H9 (cell line): Measurements from ENCODE around the gene SPIN1. TPM values are rescaled to one million over a fixed set of nuclear protein-coding genes. Genes with fewer than 3 reads are reported as not detected.
A peak's percentile ranks its signal among the peaks of the same experiment; 100 is the strongest.

ENCODE experiments used
- DNase-seq: peaks from one replicate; pipeline ENCODE4 v3.0.0-alpha.2; 2017
- H2AFZ ChIP-seq: one replicate; pipeline ENCODE4 v1.6.1; 2013; ENCODE audit warnings: mild to moderate bottlenecking, low read length, control low read depth, moderate library complexity
- H2AK5ac ChIP-seq: 2 replicates; pipeline ENCODE4 v1.6.1; 2013; ENCODE audit warnings: low read length, control low read depth, mixed read lengths; ENCODE audit not compliant: insufficient read length
- H2BK120ac ChIP-seq: one replicate; pipeline ENCODE4 v1.6.1; 2013; ENCODE audit warnings: low read depth, mild to moderate bottlenecking, low read length, control low read depth, inconsistent platforms; ENCODE audit not compliant: poor library complexity, severe bottlenecking
- H2BK12ac ChIP-seq: 2 replicates; pipeline ENCODE4 v1.6.1; 2013; ENCODE audit warnings: low read length, control low read depth, mixed read lengths, low read depth; ENCODE audit not compliant: insufficient read length
- H2BK15ac ChIP-seq: 2 replicates; pipeline ENCODE4 v1.6.1; 2013; ENCODE audit warnings: low read depth, low read length, control low read depth
- H2BK20ac ChIP-seq: one replicate; pipeline ENCODE4 v1.6.1; 2013; ENCODE audit warnings: low read depth, mild to moderate bottlenecking, low read length, control low read depth, inconsistent platforms; ENCODE audit not compliant: poor library complexity, severe bottlenecking
- H2BK5ac ChIP-seq: 2 replicates; pipeline ENCODE4 v1.6.1; 2013; ENCODE audit warnings: low read length, control low read depth, mixed read lengths; ENCODE audit not compliant: insufficient read length
- H3K14ac ChIP-seq: 2 replicates; pipeline ENCODE4 v1.6.1; 2013; ENCODE audit warnings: low read length, control low read depth; ENCODE audit not compliant: insufficient read depth
- H3K18ac ChIP-seq: 2 replicates; pipeline ENCODE4 v1.6.1; 2013; ENCODE audit warnings: low read depth, mild to moderate bottlenecking, mixed read lengths, low read length, control low read depth; ENCODE audit not compliant: insufficient read length
- H3K23ac ChIP-seq: 2 replicates; pipeline ENCODE4 v1.6.1; 2013; ENCODE audit warnings: low read length, control low read depth, mixed read lengths, low read depth; ENCODE audit not compliant: insufficient read length
- H3K23me2 ChIP-seq: 2 replicates; pipeline ENCODE4 v1.6.1; 2013; ENCODE audit warnings: low read depth, mild to moderate bottlenecking, mixed read lengths, low read length, control low read depth; ENCODE audit not compliant: insufficient read length, poor library complexity, severe bottlenecking
- H3K27ac ChIP-seq: 2 replicates; pipeline ENCODE4 v1.5.1; 2013; ENCODE audit warnings: low read length, control low read depth, mixed read lengths, low read depth; ENCODE audit not compliant: insufficient read length
- H3K27me3 ChIP-seq: 2 replicates; pipeline ENCODE4 v1.6.1; 2013; ENCODE audit warnings: low read length, control low read depth, inconsistent platforms; ENCODE audit not compliant: insufficient read depth
- H3K4ac ChIP-seq: 2 replicates; pipeline ENCODE4 v1.6.1; 2013; ENCODE audit warnings: low read depth, mild to moderate bottlenecking, control low read depth, inconsistent platforms, low read length, moderate library complexity
- H3K4me1 ChIP-seq: 2 replicates; pipeline ENCODE4 v1.6.1; 2013; ENCODE audit warnings: low read length, control low read depth, inconsistent platforms; ENCODE audit not compliant: insufficient read depth
- H3K4me2 ChIP-seq: 2 replicates; pipeline ENCODE4 v1.6.1; 2013; ENCODE audit warnings: low read length, control low read depth, mixed read lengths; ENCODE audit not compliant: insufficient read length, insufficient read depth
- H3K56ac ChIP-seq: 2 replicates; pipeline ENCODE4 v1.6.1; 2013; ENCODE audit warnings: low read depth, mild to moderate bottlenecking, mixed read lengths, low read length, control low read depth; ENCODE audit not compliant: insufficient read length
- H3K79me1 ChIP-seq: 2 replicates; pipeline ENCODE4 v1.6.1; 2013; ENCODE audit warnings: low read depth, mild to moderate bottlenecking, moderate library complexity, low read length, control low read depth, inconsistent platforms; ENCODE audit not compliant: insufficient read depth, poor library complexity, severe bottlenecking
- H3K79me2 ChIP-seq: 2 replicates; pipeline ENCODE4 v1.6.1; 2013; ENCODE audit warnings: low read length, control low read depth, inconsistent platforms; ENCODE audit not compliant: insufficient read depth
- H3K9ac ChIP-seq: 2 replicates; pipeline ENCODE4 v1.6.1; 2013; ENCODE audit warnings: low read length, control low read depth, mixed read lengths; ENCODE audit not compliant: insufficient read length; ENCODE audit errors: extremely low read depth
- H3K9me3 ChIP-seq: one replicate; pipeline ENCODE4 v1.6.1; 2013; ENCODE audit warnings: low read depth, low read length, inconsistent platforms; ENCODE audit not compliant: control insufficient read depth
- H3T11ph ChIP-seq: one replicate; pipeline ENCODE4 v1.6.1; 2013; ENCODE audit warnings: mild to moderate bottlenecking, low read length, control low read depth, inconsistent platforms
- H4K20me1 ChIP-seq: one replicate; pipeline ENCODE4 v1.6.1; 2013; ENCODE audit not compliant: control insufficient read depth, insufficient read length, insufficient read depth
- H4K5ac ChIP-seq: 2 replicates; pipeline ENCODE4 v1.6.1; 2013; ENCODE audit warnings: low read depth, mild to moderate bottlenecking, mixed read lengths, low read length, control low read depth; ENCODE audit not compliant: insufficient read length
- H4K8ac ChIP-seq: replicated peaks from 2 replicates; pipeline ENCODE4 v1.6.1; 2013; ENCODE audit warnings: low read length, control low read depth, mixed read lengths, low read depth; ENCODE audit not compliant: insufficient read length
- H4K91ac ChIP-seq: 2 replicates; pipeline ENCODE4 v1.6.1; 2013; ENCODE audit warnings: low read depth, mild to moderate bottlenecking, moderate library complexity, mixed read lengths, low read length, control low read depth; ENCODE audit not compliant: insufficient read length
- H3K27ac Mint-ChIP-seq, 3 experiments: 2 replicates in 2 of 3; 3 replicates in 1 of 3; pipeline ENCODE4 v1.8.0; 2020 to 2021; ENCODE audit warnings: mixed read lengths in 3 of 3, mild to moderate bottlenecking in 1 of 3, moderate library complexity in 1 of 3
- H3K27me3 Mint-ChIP-seq: 2 replicates; pipeline ENCODE4 v1.8.0; 2021; ENCODE audit warnings: low read depth, mild to moderate bottlenecking, moderate library complexity, mixed read lengths
- H3K36me3 Mint-ChIP-seq, 3 experiments: 2 replicates in 2 of 3; 3 replicates in 1 of 3; pipeline ENCODE4 v1.8.0; 2020 to 2021; ENCODE audit warnings: low read depth in 3 of 3, mixed read lengths in 3 of 3; ENCODE audit not compliant: insufficient read depth in 1 of 3
- H3K4me1 Mint-ChIP-seq, 2 experiments: 2 replicates each; pipeline ENCODE4 v1.8.0; 2020; ENCODE audit warnings: mixed read lengths in 2 of 2
- H3K4me3 Mint-ChIP-seq, 2 experiments: 2 replicates in 1 of 2; 3 replicates in 1 of 2; pipeline ENCODE4 v1.8.0; 2020 to 2021; ENCODE audit warnings: mild to moderate bottlenecking in 2 of 2, mixed read lengths in 2 of 2, moderate library complexity in 1 of 2
- H3K9me3 Mint-ChIP-seq, 2 experiments: 2 replicates in 1 of 2; 3 replicates in 1 of 2; pipeline ENCODE4 v1.8.0; 2020; ENCODE audit warnings: mild to moderate bottlenecking in 2 of 2, mixed read lengths in 2 of 2, moderate library complexity in 1 of 2
- WGBS: extraction: QIAGEN DNeasy Blood & Tissue Kit; methylation state at CpG from one replicate; pipeline ENCODE4 v1.1.7; 2013; ENCODE audit warnings: missing lambda C conversion rate, low lambda C conversion rate, mixed read lengths; ENCODE audit not compliant: insufficient read length; ENCODE audit errors: extremely low coverage; 5-methylcytosine and 5-hydroxymethylcytosine counted together
- total RNA-seq: library from RNA; stranded (reverse); gene quantifications from 2 replicates; pipeline ENCODE4 v1.2.1, GENCODE V29; 2021
- TF ChIP-seq, protein P1 (sequence below): fragments of 200-600 bp; sonication (generic); conservative IDR thresholded peaks from 3 replicates; pipeline ENCODE4 v1.8.0; 2021; ENCODE audit warnings: antibody characterized with exemption, mild to moderate bottlenecking

Gene SPIN1
- total RNA-seq, 1 experiment from 2014 or later: 136 TPM

DNA sequence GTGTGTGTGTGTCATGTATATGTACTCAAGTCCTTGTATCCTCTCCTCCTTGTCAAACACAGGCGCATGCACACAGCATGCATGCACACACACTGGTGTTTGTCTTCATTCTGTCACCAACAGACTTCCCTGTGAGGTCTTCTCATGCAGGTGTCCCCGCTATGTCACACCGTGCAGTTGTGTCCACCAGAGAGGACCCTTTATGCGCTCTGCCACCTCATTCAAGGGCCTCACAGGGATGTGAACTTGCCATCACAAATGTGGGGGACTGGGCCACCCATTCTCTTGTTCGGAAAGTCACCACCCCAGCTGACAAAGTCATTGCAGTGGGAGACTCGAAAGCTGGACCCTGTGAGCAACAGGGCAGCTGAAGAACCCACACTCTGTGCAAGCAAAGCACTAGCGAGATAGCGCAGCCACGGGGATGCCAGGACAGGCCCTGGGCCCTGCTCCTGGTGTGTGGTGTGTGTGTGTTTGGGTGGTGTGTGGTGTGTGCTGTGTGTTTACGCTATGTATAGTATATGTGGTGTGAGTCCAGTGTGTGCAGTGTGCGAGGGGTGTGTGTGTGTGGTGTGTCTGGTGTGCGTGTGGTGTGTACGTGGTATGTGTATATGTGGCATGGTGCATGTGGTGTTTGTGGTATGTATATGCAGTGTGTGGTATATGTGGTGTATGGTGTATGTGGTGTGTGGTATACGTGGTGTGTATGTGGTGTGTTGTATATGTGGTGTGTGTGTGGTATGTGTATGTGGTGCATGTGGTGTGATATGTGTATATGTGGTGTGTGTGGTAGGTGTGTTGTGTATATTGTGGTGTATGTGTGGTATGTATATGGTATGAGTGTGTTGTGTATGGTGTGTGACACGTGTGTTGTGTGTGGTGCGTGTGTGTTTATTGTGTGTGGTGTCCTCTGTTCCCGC, 115.9 kb downstream of the SPIN1 start:
- H4K91ac ChIP-seq: no peak overlapping the region
- TF ChIP-seq, protein P1, sequence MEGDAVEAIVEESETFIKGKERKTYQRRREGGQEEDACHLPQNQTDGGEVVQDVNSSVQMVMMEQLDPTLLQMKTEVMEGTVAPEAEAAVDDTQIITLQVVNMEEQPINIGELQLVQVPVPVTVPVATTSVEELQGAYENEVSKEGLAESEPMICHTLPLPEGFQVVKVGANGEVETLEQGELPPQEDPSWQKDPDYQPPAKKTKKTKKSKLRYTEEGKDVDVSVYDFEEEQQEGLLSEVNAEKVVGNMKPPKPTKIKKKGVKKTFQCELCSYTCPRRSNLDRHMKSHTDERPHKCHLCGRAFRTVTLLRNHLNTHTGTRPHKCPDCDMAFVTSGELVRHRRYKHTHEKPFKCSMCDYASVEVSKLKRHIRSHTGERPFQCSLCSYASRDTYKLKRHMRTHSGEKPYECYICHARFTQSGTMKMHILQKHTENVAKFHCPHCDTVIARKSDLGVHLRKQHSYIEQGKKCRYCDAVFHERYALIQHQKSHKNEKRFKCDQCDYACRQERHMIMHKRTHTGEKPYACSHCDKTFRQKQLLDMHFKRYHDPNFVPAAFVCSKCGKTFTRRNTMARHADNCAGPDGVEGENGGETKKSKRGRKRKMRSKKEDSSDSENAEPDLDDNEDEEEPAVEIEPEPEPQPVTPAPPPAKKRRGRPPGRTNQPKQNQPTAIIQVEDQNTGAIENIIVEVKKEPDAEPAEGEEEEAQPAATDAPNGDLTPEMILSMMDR: no peak
- Mint-ChIP-seq H3K9me3 (peaks cover 4 to 6% of the 10 kb centered on the region in 2 experiments), H3K27me3 (no peaks in the 10 kb centered on the region), H3K27ac (peak overlapping the region in 1 of 3 experiments; percentile 77; a peak in 3 of 7 replicates), H3K4me1 (peaks cover 10 to 17% of the 10 kb centered on the region in 2 experiments), H3K36me3 (peaks cover 0 to 6% (median 4%) of the 10 kb centered on the region in 3 experiments; a peak in 5 of 7 replicates), H3K4me3 (no peak overlapping the region)
- H3K56ac ChIP-seq: no peak overlapping the region
- H3K9me3 ChIP-seq: no peaks in the 10 kb centered on the region
- H3T11ph ChIP-seq: no peak overlapping the region
- no peak overlapping the region for H2BK5ac ChIP-seq
- no peak overlapping the region for H2AFZ ChIP-seq
- H3K4ac ChIP-seq: no peak overlapping the region
- H3K18ac ChIP-seq: no peak overlapping the region
- no peaks in the 10 kb centered on the region for H4K20me1 ChIP-seq
- no peak overlapping the region for H2BK120ac ChIP-seq
- H3K27ac ChIP-seq: no peak overlapping the region
- peaks cover 6% of the 10 kb centered on the region; the same call in 1 of the 2 replicates for H3K4me1 ChIP-seq
- no peak overlapping the region for H2BK15ac ChIP-seq
- no peak overlapping the region for H2BK20ac ChIP-seq
- no peak overlapping the region for H2BK12ac ChIP-seq
- no peak overlapping the region for H4K8ac ChIP-seq
- 100% methylated on average over 4 of the region's 17 CpGs for WGBS
- no peak overlapping the region for H4K5ac ChIP-seq
- no peak for DNase-seq
- H3K27me3 ChIP-seq: no peaks in the 10 kb centered on the region
- H2AK5ac ChIP-seq: no peak overlapping the region
- no peak overlapping the region for H3K14ac ChIP-seq
- H3K23me2 ChIP-seq: no peaks in the 10 kb centered on the region
- H3K4me2 ChIP-seq: no peak overlapping the region
- no peak overlapping the region for H3K9ac ChIP-seq
- no peak overlapping the region for H3K23ac ChIP-seq
- no peaks in the 10 kb centered on the region for H3K79me1 ChIP-seq
- no peaks in the 10 kb centered on the region for H3K79me2 ChIP-seq
